Activated CD8-positive, alpha-beta memory T cell treated with anti-CD3 and anti-CD28 coated beads, Interleukin-2, amount 50 U/mL, for 1 hour (primary cell): ENCODE results near the gene CCDC12.

Experiments
- DNase-seq: peaks from one replicate; pipeline ENCODE4 v3.0.0-alpha.2; 2020; ENCODE audit errors: extremely low read depth

The CCDC12 gene

DNA sequence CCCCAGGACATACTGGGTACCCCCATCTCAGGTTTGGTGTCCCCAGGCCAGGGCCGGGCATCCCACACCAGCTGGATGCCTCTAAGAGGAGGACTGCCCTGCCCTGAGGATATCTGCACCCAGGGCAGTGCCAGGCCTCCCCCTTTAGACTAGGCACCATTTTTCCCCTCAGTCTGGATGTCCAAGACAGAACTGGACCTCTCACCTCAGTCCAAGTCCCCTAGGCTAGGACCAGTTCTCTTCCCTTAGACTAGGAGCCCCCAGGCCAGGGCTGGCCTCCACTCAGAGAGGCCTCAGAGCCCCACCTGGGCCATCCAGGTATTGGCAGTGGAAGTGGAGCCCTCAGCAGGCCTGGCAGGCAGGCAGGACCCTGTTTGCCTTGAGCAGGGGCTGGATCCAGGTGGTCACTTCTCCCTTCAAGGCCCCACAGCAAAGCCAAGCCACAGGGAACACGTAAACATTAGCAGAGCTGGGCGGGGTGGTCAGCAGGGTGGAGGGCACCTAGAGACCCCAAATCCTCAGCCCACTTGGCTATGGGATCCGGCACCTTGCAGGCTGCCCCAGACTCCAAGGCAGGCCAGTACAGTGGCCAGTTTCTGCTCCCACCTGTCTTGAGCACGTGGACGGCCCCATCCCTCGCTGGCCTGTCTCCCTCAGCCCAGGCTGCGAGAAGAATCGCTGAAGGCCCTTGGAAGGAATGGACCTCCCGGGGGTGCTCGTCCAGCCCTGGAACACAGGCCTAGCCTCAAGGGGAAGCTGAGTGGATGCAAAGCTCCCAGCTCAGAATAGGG is 70.7 kb downstream of the CCDC12 start:
- DNase-seq = no peak

GRCh38 chr3:46905213-46905560 is 71.4 kb downstream of the CCDC12 start:
- DNase-seq = no peak

- DNase-seq = no peak
These were observed 72.0 kb downstream of the CCDC12 start for GRCh38 chr3:46904303-46905212.

DNA sequence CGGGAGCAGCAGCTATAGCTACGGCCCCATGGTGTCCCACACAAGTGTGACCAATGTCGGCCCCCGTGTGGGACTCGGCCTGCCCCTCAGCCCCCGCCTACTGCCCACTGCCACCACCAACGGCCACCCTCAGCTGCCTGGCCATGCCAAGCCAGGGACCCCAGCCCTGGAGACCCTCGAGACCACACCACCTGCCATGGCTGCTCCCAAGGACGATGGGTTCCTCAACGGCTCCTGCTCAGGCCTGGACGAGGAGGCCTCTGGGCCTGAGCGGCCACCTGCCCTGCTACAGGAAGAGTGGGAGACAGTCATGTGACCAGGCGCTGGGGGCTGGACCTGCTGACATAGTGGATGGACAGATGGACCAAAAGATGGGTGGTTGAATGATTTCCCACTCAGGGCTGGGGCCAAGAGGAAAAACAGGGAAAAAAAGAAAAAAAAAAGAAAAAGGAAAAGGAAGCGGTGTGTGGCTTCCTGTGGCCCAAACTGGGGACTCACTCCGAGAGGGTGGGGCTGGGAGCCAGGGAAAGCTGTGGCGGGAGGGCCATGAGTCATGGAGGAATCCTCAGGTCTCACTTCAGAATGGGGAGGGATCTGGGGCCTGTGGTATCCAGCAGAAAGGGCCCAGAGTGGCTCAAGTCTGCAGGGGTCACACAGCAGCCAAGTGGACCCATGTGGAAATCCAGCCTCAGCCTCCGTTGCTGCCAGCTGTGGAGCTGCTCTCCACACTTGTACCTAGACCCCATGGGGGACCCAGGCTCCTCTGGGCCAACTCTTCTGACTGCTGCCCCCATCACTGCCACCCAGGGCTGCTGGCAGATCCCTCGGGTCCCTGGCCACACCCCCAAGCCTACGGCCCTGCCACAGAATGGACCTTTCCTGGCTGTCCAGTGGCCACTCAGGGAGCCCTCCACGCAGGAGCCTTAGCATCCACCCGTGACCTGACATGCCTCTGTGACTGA is 72.9 kb downstream of the CCDC12 start:
- no peak for DNase-seq

DNA sequence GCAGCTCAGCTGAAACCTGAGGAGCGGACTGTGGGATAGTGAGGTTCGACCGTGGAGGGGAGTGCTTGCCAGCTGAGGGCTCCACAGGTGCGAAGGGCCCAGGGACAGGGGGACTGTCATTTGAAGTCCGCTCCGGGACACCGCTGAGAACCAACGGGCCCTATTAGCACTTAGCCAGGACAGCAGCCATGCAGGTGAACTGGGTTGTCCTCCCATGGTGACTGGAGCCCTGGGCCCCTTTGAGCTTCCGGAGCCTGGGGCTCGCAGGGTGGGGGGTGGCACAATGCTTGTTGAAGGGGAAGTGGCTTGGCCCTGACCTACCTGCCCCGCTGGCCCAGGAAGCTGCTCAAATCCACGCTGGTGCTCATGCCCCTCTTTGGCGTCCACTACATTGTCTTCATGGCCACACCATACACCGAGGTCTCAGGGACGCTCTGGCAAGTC is 74.3 kb downstream of the CCDC12 start:
- no peak for DNase-seq

- DNase-seq = no peak
These were observed 74.9 kb downstream of the CCDC12 start for GRCh38 chr3:46901591-46902187.

DNA sequence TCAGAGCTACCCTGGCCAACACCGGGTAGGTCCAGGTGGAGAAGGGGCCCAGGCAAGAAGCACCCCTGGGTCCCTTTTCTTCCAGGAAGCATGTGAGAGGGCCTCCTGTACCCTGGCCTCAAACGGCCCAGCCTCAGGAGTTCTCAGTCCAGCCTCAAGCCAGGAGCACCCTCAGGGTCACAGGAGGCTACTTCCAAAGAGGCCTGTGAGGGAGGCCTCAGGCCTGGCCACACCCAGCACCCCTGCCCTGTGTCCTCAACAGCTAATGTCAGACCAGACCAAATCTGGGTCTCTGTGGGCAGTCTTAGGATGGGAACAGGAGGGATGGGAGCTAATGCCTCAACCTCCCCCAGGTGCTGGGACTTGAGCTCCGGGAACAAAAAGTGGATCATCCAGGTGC is 75.5 kb downstream of the CCDC12 start:
- no peak for DNase-seq

- DNase-seq = no peak
These were observed 76.2 kb downstream of the CCDC12 start for GRCh38 chr3:46900356-46900755.

DNA sequence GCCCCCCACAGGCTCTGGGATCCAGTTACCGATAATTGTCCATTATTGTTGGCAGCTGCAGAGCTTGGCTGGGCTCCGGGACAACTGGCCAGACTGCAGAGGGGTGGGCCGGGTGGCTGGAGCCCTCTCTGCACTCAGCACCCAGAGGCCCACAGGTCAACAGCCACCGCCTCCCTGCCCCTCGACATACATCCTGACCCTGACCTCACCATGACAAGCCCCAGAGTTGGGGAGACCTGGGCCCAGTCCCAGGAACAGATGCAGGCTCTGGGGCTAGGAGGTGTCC is 76.6 kb downstream of the CCDC12 start:
- no peak for DNase-seq

DNA sequence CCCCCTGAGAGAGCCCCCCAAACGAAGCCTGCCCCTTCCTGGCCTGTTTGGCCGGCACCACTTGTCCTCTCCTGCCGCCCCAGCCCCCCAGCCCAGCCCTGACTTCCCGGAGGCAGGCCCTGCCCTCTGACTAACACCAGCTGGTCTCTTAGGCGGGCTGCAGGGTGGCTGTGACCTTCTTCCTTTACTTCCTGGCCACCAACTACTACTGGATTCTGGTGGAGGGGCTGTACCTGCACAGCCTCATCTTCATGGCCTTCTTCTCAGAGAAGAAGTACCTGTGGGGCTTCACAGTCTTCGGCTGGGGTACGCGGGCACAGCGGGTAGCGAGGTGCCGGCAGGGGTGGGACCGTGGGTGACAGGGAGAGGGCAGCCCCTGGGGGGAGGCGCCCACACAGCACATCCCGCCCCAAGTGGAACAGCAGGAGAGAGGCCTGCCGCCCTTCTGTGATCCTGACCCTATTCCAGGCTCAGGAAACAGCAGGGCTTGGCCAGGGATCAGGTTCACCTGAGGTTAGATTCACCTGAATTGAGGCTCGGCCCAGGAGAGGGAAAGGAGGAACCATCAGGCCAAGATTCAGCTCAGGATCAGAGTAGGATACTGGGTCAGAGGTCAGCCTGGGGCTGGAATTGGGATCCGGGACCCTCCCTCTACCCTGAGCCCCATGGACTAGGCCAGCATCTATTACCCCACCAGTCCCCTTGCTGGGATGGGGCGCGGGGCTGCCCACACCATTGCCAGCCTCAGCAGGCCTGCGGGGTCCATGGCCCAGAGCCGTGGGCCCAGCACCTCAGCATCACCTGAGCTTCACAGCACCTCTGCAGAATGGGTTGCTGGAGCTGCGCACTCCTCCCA is 77.2 kb downstream of the CCDC12 start:
- no peak for DNase-seq

GRCh38 chr3:46898321-46899150 is 78.0 kb downstream of the CCDC12 start:
- no peak for DNase-seq

- no peak for DNase-seq
These were observed 78.7 kb downstream of the CCDC12 start for GRCh38 chr3:46897829-46898320.

- no peak for DNase-seq
These were observed 79.5 kb downstream of the CCDC12 start for GRCh38 chr3:46897031-46897430.

DNA sequence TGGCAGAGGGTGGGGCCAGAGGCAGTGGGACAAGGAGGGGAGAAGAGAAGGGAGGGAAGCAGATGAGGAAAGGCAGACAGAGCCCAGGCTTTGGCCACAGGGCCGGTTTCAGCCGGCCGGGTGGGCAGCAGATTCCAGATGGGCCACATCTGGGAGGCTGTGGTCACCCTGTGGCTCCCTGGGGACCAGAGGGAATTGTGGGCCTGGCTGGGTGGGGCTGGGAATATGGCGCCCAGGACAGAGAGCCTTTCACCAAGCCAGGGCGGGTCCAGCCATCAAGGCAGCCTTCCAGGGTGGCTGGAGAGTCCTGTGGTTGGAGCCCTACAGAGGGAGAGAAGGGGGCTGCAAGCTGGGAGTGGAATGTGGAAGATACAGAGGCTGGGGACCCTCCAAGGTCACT is 80.2 kb downstream of the CCDC12 start:
- no peak for DNase-seq

DNA sequence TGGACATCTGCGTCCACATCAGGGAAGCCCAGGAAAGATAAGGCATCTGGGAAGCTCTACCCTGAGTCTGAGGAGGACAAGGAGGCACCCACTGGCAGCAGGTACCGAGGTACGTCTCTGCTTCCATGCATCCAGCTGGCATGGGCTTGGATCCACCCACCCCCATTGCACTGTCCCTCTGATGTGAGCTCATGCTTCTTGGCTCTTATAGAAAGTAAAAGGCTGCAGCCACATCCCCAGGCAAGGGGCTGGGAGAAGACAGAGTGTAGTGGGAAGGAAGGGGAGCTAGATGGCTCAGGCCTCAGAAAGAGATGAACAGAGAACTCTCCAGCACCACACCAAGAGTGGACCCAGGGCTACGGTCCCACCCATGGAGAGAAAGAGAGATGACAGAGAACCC is 80.8 kb downstream of the CCDC12 start:
- no peak for DNase-seq

DNA sequence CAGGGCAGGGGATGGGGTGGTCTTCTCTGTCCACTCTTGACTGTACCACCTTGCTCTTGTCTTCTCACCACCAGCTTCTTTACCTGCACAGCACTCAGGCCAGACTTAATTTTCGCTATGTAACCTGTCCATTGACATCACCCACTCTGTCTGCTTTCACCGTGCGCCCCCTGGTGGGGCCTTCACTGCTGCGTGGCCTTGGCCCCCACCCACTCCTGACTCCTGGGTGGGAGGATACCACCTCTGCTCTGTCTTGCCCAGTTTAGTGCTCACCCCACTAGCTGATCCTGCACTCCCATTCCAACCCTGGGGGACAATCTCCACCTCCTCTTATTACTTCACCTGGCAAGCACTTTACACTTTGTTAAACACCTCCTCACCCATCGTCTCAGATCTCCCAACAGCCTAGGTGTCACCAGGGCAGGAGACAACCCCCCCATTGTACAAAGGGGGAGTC is 81.3 kb downstream of the CCDC12 start:
- DNase-seq = peak; percentile 45

DNA sequence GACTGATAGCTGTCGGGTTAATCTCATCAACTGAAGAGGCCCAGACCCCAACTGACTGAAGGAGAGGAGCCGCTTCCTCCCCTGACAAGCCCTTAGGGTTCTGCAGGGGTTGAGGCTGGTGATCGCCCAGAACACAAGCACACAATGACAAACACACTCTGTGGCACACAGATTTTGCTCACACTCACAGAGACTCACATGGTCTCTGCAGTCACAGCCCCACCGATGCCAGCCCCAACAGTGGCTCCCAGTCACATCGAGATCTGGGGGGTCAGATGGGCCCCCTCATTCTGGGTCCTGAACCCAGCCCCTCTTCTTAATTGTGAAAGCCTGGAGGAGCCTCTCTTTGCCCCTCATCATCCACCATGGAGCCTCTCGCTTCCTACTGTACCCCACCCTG is 82.3 kb downstream of the CCDC12 start:
- DNase-seq = no peak

- DNase-seq = no peak
These were observed 82.8 kb downstream of the CCDC12 start for GRCh38 chr3:46893763-46894162.

GRCh38 chr3:46893146-46893748 is 83.3 kb downstream of the CCDC12 start:
- no peak for DNase-seq
